H7 (cell line): ENCODE results near the gene RBMS1. TPM values are rescaled to one million over a fixed set of nuclear protein-coding genes. Genes with fewer than 3 reads are reported as not detected.

ENCODE experiments used
- DNase-seq: peaks from one replicate; pipeline ENCODE4 v3.0.0; 2012
- H3K27me3 ChIP-seq: 2 replicates; pipeline ENCODE4 v1.6.0; 2011; ENCODE audit warnings: mild to moderate bottlenecking, low read length; ENCODE audit not compliant: control insufficient read depth, insufficient read depth
- H3K36me3 ChIP-seq: replicated peaks from 2 replicates; pipeline ENCODE4 v1.5.1; 2011; ENCODE audit warnings: low read length; ENCODE audit not compliant: control insufficient read depth, insufficient read depth
- H3K4me3 ChIP-seq: 2 replicates; pipeline ENCODE4 v1.5.1; 2011; ENCODE audit warnings: low read depth, mild to moderate bottlenecking, control low read depth, low read length, moderate library complexity; ENCODE audit not compliant: insufficient read depth
- total RNA-seq: library from RNA; depleted of rRNA; stranded (reverse); fragments of >200 nt; shearing (Covaris generic); gene quantifications from 2 replicates; pipeline ENCODE4 v1.2.3, GENCODE V29; 2014

Gene RBMS1
- total RNA-seq, 1 experiment from 2014 or later: 46.7 TPM

- Histone ChIP-seq H3K27me3 (no peaks in the 10 kb centered on the region), H3K36me3 (no peaks in the 10 kb centered on the region), H3K4me3 (no peak overlapping the region)
- no peak for DNase-seq
These were observed 23.9 kb downstream of the RBMS1 start for GRCh38 chr2:160469621-160470204.

- Histone ChIP-seq H3K4me3 (no peak overlapping the region), H3K36me3 (no peaks in the 10 kb centered on the region), H3K27me3 (no peaks in the 10 kb centered on the region)
- DNase-seq: no peak
These were observed 24.4 kb downstream of the RBMS1 start for GRCh38 chr2:160469164-160469563.

GRCh38 chr2:160467086-160467485, 26.5 kb downstream of the RBMS1 start:
- no peaks in the 10 kb centered on the region; the same call in 1 of the 2 replicates for H3K36me3 ChIP-seq
- no peak overlapping the region for H3K4me3 ChIP-seq
- no peak for DNase-seq
- H3K27me3 ChIP-seq: no peaks in the 10 kb centered on the region

- Histone ChIP-seq H3K36me3 (no peaks in the 10 kb centered on the region; the same call in 1 of the 2 replicates), H3K27me3 (no peaks in the 10 kb centered on the region), H3K4me3 (no peak overlapping the region)
- no peak for DNase-seq
These were observed 28.2 kb downstream of the RBMS1 start for GRCh38 chr2:160465406-160465805.

- no peak for DNase-seq
- Histone ChIP-seq H3K36me3 (no peaks in the 10 kb centered on the region; the same call in 1 of the 2 replicates), H3K4me3 (no peak overlapping the region), H3K27me3 (no peaks in the 10 kb centered on the region)
These were observed 28.6 kb downstream of the RBMS1 start for GRCh38 chr2:160465002-160465401.

- Histone ChIP-seq H3K27me3 (no peaks in the 10 kb centered on the region), H3K36me3 (no peaks in the 10 kb centered on the region; the same call in 1 of the 2 replicates), H3K4me3 (no peak overlapping the region)
- DNase-seq: no peak
These were observed 29.6 kb downstream of the RBMS1 start for GRCh38 chr2:160464017-160464416.

GRCh38 chr2:160463245-160463644, 30.4 kb downstream of the RBMS1 start:
- no peaks in the 10 kb centered on the region for H3K27me3 ChIP-seq
- H3K4me3 ChIP-seq: no peak overlapping the region
- no peaks in the 10 kb centered on the region; the same call in 1 of the 2 replicates for H3K36me3 ChIP-seq
- no peak for DNase-seq

GRCh38 chr2:160460333-160460731, 33.3 kb downstream of the RBMS1 start:
- Histone ChIP-seq H3K4me3 (no peak overlapping the region), H3K27me3 (no peaks in the 10 kb centered on the region), H3K36me3 (no peaks in the 10 kb centered on the region; the same call in 1 of the 2 replicates)
- no peak for DNase-seq

GRCh38 chr2:160459538-160460332, 33.9 kb downstream of the RBMS1 start:
- Histone ChIP-seq H3K27me3 (no peaks in the 10 kb centered on the region), H3K36me3 (no peaks in the 10 kb centered on the region; the same call in 1 of the 2 replicates), H3K4me3 (no peak overlapping the region)
- no peak for DNase-seq

- Histone ChIP-seq H3K36me3 (no peaks in the 10 kb centered on the region; the same call in 1 of the 2 replicates), H3K27me3 (no peaks in the 10 kb centered on the region), H3K4me3 (no peak overlapping the region)
- DNase-seq: no peak
These were observed 34.7 kb downstream of the RBMS1 start for GRCh38 chr2:160458718-160459453.

- Histone ChIP-seq H3K36me3 (no peaks in the 10 kb centered on the region), H3K4me3 (no peak overlapping the region), H3K27me3 (no peaks in the 10 kb centered on the region)
- no peak for DNase-seq
These were observed 36.0 kb downstream of the RBMS1 start for GRCh38 chr2:160457588-160457987.

GRCh38 chr2:160454070-160454797, 39.4 kb downstream of the RBMS1 start:
- H3K4me3 ChIP-seq: no peak overlapping the region
- H3K27me3 ChIP-seq: no peaks in the 10 kb centered on the region
- H3K36me3 ChIP-seq: no peaks in the 10 kb centered on the region
- no peak for DNase-seq

- H3K4me3 ChIP-seq: no peak overlapping the region
- H3K36me3 ChIP-seq: no peaks in the 10 kb centered on the region
- H3K27me3 ChIP-seq: no peaks in the 10 kb centered on the region
- DNase-seq: no peak
These were observed 40.3 kb downstream of the RBMS1 start for GRCh38 chr2:160453111-160453820.

- no peaks in the 10 kb centered on the region for H3K27me3 ChIP-seq
- H3K4me3 ChIP-seq: no peak overlapping the region
- DNase-seq: no peak
- no peaks in the 10 kb centered on the region for H3K36me3 ChIP-seq
These were observed 43.1 kb downstream of the RBMS1 start for GRCh38 chr2:160450486-160450885.
